HG02981 (cell line): ENCODE results near the gene RAB27A.
"Not testable (repeated sequence)": the region's sequence is repeated elsewhere in the genome, so short reads cannot be mapped to it uniquely, and the experiment has no call there.

ENCODE experiments used
- ATAC-seq: cut with Tn5 transposase; IDR thresholded peaks from one replicate; pipeline ENCODE4 v1.9.1; 2021; ENCODE audit warnings: mild to moderate bottlenecking, moderate library complexity; ENCODE audit not compliant: unreplicated experiment

RAB27A gene

DNA sequence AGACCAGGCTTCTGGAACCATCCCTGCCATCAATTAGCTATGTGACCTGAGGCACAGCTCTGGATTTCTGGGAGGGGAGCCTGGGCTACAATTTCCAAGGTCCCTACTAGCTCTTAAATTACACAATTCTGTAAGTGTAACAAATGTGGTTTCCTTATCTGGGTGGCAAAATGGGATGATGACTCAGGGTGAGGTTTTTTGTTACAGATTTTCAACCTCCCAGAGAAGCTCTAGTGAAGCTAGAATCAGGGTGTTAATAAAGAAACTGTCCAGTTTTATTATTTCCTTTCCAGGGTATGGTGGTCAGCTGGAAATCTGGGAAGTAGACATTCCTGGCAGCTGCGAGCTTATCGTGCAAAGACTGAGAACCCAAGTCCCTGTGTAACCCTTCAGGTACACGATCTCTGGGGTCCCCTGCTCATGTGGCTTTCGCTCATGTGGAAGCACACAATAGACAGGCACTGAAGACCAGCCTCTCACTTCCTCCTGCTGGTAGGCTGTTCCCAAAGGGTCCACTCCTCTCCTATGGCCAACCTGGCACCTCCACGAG, 7.3 kb downstream of the RAB27A start:
- no peak for ATAC-seq

DNA sequence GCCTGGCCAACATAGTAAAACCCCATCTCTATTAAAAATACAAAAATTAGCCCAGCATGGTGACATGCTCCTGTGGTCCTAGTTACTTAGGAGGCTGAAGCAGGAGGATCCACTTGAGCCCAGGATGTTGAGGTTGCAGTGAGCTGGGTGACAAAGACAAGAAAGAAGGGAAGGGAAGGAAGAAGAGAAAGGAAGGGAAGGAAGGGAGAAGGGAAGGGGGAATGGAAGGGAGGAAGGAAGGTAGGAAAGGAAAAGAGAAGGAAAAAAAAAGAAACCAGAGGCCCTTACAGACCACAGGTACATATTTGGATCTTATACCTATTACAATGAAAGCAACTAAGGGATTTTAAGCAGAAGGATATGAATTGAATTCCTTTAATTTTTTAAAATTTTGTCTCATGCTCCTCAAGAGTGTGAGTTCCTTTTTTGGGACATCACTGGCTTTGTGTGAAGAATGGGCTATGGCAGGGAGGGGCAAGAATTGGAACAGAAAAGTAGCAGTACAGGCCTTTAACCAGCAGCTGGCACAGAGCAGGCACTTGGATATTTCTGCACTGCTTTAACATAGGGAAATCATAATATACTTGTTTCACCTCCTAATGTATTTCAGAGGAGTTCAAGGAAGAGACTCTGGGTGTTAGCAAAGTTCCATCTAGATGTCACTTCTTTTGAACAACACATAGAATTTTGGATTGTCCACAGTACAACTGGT, 7.9 kb downstream of the RAB27A start:
- no peak for ATAC-seq

DNA sequence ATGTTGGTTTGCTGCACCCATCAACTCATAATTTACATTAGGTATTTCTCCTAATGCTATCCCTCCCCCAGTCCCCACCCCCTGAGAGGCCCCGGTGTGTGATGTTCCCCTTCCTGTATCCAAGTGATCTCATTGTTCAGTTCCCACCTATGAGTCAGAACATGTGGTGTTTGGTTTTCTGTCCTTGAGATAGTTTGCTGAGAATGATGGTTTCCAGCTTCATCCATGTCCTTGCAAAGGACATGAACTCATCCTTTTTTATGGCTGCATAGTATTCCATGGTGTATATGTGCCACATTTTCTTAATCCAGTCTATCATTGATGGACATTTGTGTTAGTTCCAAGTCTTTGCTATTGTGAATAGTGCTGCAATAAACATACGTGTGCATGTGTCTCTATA, 9.0 kb downstream of the RAB27A start:
- ATAC-seq, result not testable (repeated sequence)

DNA sequence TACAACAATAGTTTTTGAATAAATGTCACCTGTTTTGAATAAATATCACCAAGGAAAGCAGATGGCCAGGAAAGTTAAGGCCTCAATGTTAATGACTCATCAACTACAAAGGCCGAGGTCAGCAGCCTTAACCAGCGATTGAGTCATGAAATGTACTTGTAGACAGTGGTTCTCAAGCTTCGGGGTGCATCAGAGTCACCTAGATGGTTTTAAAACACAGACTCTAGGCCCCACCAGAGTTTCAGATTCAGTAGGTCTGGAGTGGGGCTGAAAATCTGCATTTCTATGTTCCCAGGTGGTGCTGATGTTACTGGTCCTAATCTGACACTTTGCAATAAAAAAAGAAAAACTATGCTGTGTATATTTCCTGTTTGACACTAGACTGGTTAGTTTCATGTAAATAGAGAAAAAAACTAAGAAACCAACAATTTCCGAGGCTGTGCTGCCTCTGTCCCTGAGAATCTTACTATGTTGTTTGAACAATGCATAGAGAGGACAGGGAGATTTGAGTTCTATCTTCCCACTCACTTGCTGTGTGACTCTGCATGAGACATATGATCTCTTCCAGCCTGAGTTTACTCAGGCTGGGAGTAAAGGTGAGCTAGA, 9.8 kb downstream of the RAB27A start:
- ATAC-seq, result peak; percentile 76

DNA sequence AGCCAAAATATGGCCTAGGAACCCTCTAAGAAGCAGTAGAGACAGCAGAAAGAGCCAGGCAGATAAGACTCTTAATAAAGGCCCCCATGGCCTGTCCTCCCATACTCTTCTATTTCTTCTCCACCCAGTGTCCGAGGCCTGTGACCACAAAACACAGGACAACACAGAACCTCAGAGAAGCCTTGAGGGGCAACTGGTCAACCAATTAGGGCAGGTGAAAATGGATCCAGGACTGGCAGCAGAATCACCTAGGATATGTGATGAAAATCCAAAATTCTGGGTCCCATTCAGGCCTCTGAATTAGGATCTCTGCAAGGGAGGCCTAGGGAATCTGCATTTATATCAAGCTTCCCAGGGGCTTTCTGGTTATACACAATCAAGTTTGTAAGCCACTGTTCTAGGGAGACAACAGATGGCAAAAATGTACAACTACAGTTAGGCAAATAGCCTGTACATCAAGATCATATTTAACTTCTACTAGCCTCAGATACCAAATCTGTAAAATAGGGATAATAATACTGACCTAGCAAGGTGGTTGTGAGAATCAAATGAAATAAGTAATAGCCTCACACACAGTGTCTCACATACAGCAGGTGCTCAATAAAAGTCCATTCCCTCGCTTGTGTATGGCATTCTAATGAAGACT, 10.4 kb downstream of the RAB27A start:
- no peak for ATAC-seq

DNA sequence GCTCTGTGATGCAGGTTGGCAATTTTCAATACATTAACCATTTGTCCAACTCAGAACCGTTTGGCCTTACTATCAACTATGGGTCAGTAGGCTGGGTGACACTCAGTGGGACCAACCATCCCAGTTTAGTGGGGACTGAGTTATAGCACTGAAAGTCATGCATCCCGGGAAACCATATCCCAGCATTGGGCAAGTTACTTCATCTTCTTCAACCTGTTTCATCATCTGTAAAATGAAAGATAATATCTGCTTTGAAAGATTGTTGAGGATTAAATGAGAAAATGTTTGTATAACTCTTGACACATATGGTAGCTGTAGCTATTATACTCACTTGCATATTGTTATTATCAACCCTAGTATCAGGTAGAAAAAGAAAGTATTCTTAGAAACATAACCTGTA, 11.9 kb downstream of the RAB27A start:
- no peak for ATAC-seq

DNA sequence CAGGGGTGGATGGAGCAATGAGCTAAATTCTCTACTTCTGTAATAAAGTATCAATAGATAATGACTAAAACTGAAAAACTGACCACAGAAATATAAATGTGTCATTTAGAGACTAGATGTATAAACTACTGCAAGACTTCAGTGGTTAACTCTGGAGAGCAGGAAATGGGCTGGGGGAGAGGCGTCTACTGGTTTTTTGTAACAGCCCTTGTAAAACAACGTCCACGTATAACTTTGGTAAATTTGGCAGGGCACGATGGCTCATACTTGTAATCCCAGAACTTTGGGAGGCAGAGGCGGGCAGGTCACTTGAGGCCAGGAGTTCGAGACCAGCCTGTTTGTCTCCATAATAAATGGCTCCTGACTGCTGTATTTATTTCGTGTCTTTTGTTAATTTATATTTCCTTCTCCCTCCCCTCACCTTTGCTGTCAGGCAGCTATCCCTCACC, 12.5 kb downstream of the RAB27A start:
- peak; percentile 56 for ATAC-seq

DNA sequence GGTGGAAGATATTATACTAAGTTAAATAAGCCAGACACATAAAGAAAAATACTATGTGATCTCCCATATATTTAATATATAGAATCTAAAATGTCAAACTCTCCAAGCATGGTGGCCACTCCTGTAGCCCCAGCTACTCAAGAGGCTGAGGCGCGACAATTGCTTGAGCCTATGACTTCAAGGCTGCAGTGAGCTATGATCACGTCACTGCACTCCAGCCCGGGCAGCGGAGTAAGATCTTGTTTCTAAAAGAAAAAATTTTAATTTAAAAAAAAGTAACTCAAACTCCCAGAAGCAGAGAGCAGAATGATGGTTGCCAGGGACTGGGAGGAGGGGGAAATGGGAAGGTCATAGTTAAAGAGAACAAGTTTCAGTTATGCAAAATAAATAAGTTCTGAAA, 13.3 kb downstream of the RAB27A start:
- ATAC-seq, result no peak

DNA sequence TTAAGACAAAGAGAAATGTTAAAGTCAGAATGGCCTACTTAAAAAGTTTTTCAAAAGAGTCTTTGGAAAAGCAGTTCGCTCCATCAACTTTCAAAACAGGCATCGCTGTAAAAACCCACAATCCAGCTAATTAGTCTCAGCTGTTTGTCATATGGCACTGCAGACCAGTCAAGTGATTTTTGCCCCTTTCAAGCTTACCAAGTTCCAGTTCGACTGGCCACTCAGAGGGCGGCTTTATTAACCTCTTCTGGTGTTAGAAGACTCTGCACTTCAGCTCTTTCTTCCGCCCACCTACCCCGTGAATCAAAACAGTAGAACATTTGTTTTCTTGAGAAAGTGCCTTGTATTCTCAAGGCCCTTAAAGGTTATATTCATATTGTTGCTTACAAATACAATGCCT, 19.3 kb downstream of the RAB27A start:
- no peak for ATAC-seq

DNA sequence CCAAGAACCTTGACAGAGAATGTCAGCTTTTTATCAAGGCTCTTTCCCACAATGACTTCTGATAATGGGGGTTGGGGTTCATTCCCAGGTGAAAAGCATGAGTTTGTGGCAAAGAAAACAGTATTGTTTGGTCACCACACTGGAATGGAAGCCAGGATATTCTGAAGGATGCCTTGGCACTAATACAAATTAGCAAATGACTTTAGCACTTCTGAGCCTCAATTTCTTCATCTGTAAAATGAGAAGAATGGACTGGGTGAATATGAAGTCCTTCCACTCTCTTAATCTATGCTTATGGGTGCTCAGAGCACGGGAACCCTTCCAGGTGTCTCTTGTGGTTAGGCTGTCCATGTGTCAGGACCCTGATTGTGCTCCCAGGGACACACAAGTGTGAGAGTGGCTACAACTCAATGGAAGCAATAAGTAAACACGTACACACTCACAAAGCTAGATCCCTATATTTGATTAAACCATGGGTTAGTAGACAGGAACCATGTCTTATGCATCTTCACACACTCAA, 21.4 kb downstream of the RAB27A start:
- no peak for ATAC-seq

DNA sequence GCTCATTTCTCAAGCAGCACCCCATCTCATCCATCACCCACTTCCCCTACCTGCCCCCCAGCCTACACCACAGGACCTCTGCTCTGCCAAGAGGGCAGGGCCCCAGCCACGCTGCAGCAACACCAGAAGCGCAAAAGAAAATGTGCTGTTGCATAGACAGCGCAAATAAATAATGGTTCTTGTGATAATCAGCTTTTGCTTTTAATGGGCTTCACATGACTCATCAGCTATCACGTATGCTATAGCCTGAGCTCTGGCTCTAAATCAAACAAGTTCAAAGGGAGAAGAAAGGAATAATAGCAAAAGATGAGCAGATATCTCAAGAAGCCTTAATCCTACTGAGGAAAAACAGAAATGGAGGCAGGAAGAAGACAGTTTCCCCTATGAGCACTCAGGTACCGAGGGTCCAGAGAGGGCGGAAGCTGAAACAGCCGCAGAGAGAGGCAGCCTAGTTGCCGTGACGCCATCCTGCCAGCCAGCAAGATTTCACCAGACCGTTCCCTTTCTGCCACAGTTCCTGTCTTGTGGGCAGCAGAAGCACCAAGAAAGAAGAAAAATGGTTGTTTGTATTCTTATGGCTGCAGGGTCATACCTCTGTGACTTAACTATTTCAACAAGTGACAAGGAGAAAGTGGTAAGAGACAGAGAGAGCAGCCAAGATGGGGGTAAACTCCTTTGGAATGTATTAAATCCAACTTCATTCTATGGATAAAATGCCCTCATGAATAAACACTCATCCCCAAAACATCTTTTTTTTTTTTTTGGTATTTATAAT, 22.0 kb downstream of the RAB27A start:
- peak; percentile 91 for ATAC-seq

DNA sequence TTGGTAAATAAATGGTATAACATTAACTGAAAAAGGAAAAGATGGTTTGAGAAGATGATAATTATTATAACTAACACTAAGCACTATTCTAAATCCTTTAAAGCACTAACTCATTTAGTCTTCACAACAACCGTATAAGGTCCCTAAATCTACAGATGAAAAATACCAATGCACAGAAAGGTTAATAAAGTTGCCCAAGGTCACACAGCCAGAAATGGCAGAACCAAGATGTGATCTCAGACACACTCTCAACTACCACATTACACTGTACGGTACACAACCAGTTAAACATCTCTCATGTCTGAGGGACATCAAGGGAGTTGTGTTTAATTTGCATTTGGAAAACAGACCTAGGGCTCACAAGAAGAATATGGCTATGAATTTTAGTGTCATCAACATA, 23.1 kb downstream of the RAB27A start:
- no peak for ATAC-seq

DNA sequence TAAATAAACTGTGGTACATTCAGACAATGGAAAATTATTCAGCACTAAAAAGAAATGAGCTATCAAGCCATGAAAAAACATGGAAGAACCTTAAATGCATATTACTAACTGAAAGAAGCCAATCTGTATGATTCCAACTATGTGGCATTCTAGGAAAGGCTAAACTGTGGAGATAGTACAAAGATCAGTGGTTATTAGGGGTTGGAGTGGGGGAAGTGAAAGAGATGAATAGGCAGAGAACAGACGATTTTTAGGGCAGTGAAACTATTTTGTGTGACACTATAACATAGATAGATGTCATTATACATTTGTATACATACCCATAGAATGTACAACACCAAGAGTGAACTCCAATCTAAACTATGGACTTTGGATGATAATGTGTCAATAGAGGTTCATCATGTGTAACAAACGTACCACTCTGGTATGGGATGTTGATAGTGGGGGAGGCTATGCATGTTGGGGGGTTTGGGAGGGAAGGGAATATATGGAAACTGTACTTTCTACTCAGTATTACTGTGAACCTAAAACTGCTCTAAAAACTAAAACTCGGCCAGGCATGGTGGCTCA, 29.0 kb downstream of the RAB27A start:
- ATAC-seq, result no peak

DNA sequence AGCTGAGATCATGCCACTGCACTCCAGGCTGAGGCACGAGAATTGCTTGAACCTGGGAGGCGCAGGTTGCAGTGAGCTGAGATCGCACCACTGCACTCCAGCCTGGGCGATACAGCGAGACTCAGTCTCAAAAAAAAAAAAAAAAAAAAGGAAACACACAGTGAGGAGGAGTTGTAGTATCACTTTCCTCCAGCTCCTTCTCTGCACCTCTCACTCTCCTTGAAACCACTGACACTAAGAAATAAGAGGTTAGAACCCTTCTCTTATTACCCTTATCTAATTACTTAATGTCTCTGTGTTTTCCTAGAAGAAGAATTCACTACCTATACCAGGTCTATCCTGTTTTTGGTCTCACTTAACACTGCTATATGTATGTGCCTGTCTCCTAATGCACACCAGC, 31.7 kb downstream of the RAB27A start:
- no peak for ATAC-seq

DNA sequence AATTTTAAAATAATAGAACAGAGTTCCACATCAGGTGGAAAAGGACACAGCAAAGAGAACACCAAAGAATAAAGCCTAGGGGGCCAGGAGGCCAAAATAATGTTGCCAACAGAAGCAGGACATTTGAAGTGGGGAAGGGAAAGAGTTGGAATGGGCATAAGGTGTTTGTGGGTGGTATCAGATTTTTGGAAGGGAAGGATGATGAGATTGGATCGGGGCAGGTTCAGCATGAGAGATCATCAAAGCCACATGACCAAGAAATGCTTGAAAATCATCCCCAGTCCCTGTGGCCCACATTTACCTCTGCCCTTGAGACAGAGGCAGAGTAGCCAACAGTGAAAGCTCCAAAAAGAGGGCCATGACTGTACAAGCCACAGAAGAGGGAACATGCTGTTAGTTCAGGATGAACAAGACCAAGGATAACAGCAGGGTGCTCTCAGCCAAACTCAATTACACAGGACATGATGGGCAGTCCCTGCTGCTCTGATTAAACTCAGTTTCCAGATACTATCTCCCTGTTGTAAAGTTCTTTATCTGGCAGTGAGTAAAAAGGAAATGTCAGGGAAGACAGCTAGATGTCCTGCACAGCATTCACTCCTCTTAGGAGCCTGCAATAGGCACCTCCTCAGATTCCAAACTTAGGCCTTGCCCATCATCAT, 32.5 kb downstream of the RAB27A start:
- no peak for ATAC-seq

DNA sequence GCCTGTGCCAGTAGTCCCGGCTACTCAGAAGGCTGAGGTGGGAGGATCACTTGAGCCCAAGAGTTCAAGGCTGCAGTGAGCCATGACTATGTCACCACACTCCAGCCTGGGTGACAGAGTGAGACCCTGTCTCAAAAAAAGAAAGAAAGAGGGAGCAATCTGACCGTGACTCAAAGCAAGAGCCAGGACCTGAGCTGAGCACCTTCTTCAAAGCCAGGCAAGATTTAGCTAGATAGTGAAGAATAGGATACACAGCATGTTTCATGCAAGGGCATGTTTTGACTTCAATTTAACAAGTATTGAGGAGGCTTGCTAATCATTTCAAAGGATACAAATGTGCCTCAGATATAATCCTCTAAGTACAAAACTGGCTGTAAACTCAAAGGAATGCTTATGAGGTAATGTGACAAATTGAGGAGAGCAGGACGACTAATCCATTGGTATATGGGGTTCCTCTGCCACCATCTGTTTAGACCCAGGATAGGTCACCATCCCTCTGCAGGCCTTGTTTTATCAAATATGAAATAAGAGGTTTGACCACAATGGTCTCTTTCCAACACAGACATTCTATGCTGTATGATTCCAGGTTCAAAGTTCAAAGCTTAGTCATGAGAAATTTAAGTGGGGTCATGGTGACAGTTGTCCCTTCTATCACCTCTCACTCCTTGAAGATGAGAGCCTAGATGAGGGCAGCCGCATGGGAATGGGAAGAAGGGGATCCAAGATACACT, 33.2 kb downstream of the RAB27A start:
- no peak for ATAC-seq

DNA sequence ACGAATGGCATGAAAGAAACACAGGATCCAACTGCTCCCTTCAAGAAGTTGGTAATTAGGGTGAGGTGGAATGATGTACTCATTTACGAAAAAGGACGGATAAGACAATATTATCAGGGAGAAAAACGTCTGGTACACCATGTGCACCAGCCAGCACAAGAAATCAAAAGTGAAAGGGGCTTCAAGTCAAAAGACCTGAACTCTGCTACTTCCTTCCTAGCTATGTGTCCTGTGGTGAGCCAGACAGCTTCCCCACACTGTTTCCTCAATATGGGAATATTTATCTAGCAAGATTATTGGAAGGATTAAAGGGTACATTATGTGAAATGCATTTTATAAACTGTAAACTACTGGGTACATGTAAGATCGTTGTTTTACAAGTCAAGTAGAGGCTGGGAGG, 33.9 kb downstream of the RAB27A start:
- peak; percentile 50 for ATAC-seq

DNA sequence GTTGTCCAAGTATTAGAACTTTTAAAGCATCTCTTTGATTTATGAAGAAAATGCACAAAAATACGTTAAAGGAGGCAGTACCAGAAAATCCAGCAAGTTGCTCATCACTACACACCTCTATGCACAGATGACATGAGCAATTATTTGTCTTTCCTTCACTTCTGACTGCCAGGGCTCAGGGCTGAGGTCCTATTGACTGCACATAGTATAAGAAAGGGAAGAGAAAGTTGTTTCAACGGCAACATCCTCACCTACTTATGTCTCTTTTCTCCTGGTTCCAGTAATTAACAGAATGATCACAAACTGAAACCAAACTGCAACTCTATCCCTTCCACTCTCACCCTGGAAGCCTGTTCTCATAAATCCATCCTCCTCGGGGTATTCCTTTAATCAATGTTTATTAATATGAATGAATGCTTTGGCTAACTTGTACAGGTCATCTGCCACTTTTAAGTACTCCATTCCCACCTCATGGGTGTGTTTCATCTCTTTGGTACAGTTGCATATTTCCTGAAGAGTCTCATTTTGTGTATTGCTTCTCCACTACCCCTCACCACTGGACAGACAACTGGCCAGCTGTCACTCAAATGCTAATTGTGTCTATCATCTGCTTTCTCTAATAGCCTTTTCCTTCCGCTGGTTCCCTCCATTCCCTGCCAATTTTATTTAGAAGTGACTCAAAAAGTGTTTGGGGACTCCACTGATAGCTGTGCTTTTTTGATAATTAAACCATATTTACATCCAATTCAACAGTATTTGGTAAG, 34.5 kb downstream of the RAB27A start:
- peak; percentile 9 for ATAC-seq

DNA sequence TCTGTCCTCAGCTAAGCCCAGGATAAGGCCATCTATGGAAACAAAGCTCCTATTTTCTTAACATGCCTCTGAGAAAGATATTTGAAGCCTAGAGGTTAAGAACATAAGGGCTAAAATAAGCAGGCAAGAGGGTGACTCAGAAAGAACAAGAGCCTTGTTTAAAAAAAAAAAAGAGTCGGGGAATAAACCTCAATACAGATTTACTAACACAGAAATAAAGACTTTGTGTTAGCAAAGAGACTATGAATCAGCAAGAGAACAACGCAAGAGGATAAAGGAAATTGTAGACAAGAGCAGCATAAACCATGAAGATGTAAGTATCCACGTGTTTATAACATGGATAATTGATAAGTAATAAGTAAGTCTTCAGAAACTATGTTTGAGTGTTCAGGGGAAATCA, 36.0 kb downstream of the RAB27A start:
- no peak for ATAC-seq
